COLO668 (cell line): ENCODE data around the gene YEATS4.

Experiments used
- DNase-seq: peaks from one replicate; lab custom pipeline; 2025; ENCODE audit not compliant: unreplicated experiment; lab: John Stamatoyannopoulos, UW

YEATS4 gene

GRCh38 chr12:69389831-69390230, 30.3 kb downstream of the YEATS4 start:
- no peak for DNase-seq

GRCh38 chr12:69392179-69392928, 32.8 kb downstream of the YEATS4 start:
- no peak for DNase-seq

GRCh38 chr12:69396041-69396440, 36.5 kb downstream of the YEATS4 start:
- no peak for DNase-seq

GRCh38 chr12:69396963-69397362, 37.4 kb downstream of the YEATS4 start:
- no peak for DNase-seq

- no peak for DNase-seq
Measured at GRCh38 chr12:69397978-69398377, 38.4 kb downstream of the YEATS4 start.

GRCh38 chr12:69401940-69402339, 42.4 kb downstream of the YEATS4 start:
- no peak for DNase-seq

- DNase-seq: no peak
Measured at GRCh38 chr12:69404851-69405565, 45.5 kb downstream of the YEATS4 start.

- DNase-seq: no peak
Measured at GRCh38 chr12:69405566-69405865, 46.0 kb downstream of the YEATS4 start.

- no peak for DNase-seq
Measured at GRCh38 chr12:69406217-69406616, 46.7 kb downstream of the YEATS4 start.

- DNase-seq: no peak
Measured at GRCh38 chr12:69410571-69410970, 51.0 kb downstream of the YEATS4 start.

- no peak for DNase-seq
Measured at GRCh38 chr12:69412655-69413054, 53.1 kb downstream of the YEATS4 start.

- no peak for DNase-seq
Measured at GRCh38 chr12:69415471-69416275, 56.1 kb downstream of the YEATS4 start.

GRCh38 chr12:69417231-69417630, 57.7 kb downstream of the YEATS4 start:
- DNase-seq: no peak

- no peak for DNase-seq
Measured at GRCh38 chr12:69417741-69418167, 58.2 kb downstream of the YEATS4 start.

GRCh38 chr12:69419701-69420100, 60.2 kb downstream of the YEATS4 start:
- no peak for DNase-seq

GRCh38 chr12:69421548-69421947, 62.0 kb downstream of the YEATS4 start:
- DNase-seq: no peak

- no peak for DNase-seq
Measured at GRCh38 chr12:69423037-69423905, 63.7 kb downstream of the YEATS4 start.

GRCh38 chr12:69425417-69425816, 65.9 kb downstream of the YEATS4 start:
- no peak for DNase-seq

GRCh38 chr12:69428351-69429073, 69.0 kb downstream of the YEATS4 start:
- DNase-seq: no peak

- no peak for DNase-seq
Measured at GRCh38 chr12:69430942-69431590, 71.5 kb downstream of the YEATS4 start.
